DOHH2 (cell line): ENCODE measurements around the gene ASPSCR1.

Experiments used
- H3F3A ChIP-seq: fragments of 200-600 bp; sonication (generic), shearing (Covaris generic); 2 replicates; pipeline ENCODE4 v1.6.0; 2016; ENCODE audit warnings: antibody characterized with exemption, mild to moderate bottlenecking; ENCODE audit not compliant: control insufficient read depth, insufficient read depth
- H3K27ac ChIP-seq: fragments of 200-600 bp; sonication (generic); 2 replicates; pipeline ENCODE4 v1.5.1; 2014; ENCODE audit warnings: low read depth, mild to moderate bottlenecking, low read length, moderate library complexity
- H3K27me3 ChIP-seq: fragments of 200-600 bp; sonication (generic); 2 replicates; pipeline ENCODE4 v1.6.1; 2014; ENCODE audit warnings: mild to moderate bottlenecking, low read length, mixed read lengths; ENCODE audit not compliant: control insufficient read depth
- H3K36me3 ChIP-seq: fragments of 200-600 bp; sonication (generic); 2 replicates; pipeline ENCODE4 v1.6.1; 2014; ENCODE audit warnings: mild to moderate bottlenecking, low read length, moderate library complexity, mixed read lengths; ENCODE audit not compliant: control insufficient read depth
- H3K4me1 ChIP-seq: fragments of 200-600 bp; sonication (generic); 2 replicates; pipeline ENCODE4 v1.6.1; 2014; ENCODE audit warnings: mild to moderate bottlenecking, low read length, mixed read lengths; ENCODE audit not compliant: control insufficient read depth
- H3K4me2 ChIP-seq: fragments of 200-600 bp; sonication (generic); 2 replicates; pipeline ENCODE4 v1.6.0; 2014; ENCODE audit warnings: mild to moderate bottlenecking, low read length, moderate library complexity
- H3K4me3 ChIP-seq: fragments of 200-600 bp; sonication (generic); 2 replicates; pipeline ENCODE4 v1.5.1; 2014; ENCODE audit warnings: mild to moderate bottlenecking, low read length, mixed read lengths
- H3K79me2 ChIP-seq: fragments of 200-600 bp; sonication (generic); 2 replicates; pipeline ENCODE4 v1.6.1; 2014; ENCODE audit warnings: mild to moderate bottlenecking, low read length, mixed read lengths; ENCODE audit not compliant: control insufficient read depth
- H3K9me2 ChIP-seq: fragments of 200-600 bp; sonication (generic); replicated peaks from 2 replicates; pipeline ENCODE4 v1.6.1; 2014; ENCODE audit warnings: mild to moderate bottlenecking, low read length, mixed read lengths; ENCODE audit not compliant: control insufficient read depth
- H3K9me3 ChIP-seq: fragments of 200-600 bp; sonication (generic); 2 replicates; pipeline ENCODE4 v1.6.1; 2014; ENCODE audit warnings: antibody characterized with exemption, low read length, mixed read lengths; ENCODE audit not compliant: control insufficient read depth, insufficient read depth
- H4K20me1 ChIP-seq: fragments of 200-600 bp; sonication (generic); 2 replicates; pipeline ENCODE4 v1.6.0; 2014; ENCODE audit warnings: low read depth, mild to moderate bottlenecking, antibody characterized with exemption, low read length, moderate library complexity; ENCODE audit not compliant: control insufficient read depth, insufficient read depth
- EZH2phosphoT487 ChIP-seq: fragments of 200-600 bp; sonication (generic); IDR thresholded peaks from 2 replicates; pipeline ENCODE4 v1.6.1; 2017; ENCODE audit warnings: borderline replicate concordance, mild to moderate bottlenecking, antibody characterized with exemption, low read length, moderate library complexity, mixed read lengths
- TF ChIP-seq, protein P1 (sequence below): fragments of 200-600 bp; sonication (generic); IDR thresholded peaks from one replicate; pipeline ENCODE4 v1.5.1; 2014; ENCODE audit warnings: antibody characterized with exemption, mild to moderate bottlenecking, low read depth, low read length; ENCODE audit not compliant: poor library complexity, severe bottlenecking

ASPSCR1 gene

DNA sequence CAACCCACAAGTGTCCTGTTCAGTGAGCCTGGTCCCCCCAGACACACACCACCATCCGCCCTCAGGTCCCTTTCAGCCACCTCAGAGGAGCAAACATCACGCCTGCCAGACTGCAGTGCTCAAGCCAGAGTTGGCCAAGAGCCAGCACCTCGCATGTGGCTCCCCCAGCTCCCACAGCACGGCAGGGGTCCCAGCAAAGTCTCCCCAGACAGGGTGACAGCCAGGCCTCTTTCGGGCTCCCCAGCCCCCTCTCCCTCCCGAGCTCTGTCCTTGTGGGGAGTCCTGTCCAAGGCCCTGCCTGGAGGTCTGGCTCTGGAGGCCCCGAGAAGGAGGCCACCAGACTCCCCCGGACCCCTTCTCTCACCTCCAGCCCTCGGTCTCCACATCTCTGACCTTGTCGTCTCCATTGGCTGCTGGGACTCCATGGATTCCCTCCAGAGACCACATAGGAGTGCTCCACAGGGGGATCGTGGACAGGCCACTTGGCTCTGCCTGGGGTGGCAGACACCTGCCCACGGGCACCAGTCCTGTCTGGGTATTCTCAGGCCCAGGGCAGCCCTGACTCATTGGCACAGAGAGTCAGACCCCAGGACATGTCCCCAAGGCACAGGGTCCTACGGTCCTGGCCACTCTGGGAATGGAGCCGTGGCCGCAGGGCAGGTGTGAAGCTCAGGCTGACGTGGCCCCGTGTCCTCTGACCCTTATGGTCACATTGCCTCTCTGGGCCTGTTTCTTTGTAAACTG, 28.6 kb upstream of the ASPSCR1 start:
- H3K27me3 ChIP-seq: no peaks in the 10 kb centered on the region
- no peaks in the 10 kb centered on the region for H3K79me2 ChIP-seq
- no peak for TF ChIP-seq EZH2phosphoT487
- TF ChIP-seq, protein P1, sequence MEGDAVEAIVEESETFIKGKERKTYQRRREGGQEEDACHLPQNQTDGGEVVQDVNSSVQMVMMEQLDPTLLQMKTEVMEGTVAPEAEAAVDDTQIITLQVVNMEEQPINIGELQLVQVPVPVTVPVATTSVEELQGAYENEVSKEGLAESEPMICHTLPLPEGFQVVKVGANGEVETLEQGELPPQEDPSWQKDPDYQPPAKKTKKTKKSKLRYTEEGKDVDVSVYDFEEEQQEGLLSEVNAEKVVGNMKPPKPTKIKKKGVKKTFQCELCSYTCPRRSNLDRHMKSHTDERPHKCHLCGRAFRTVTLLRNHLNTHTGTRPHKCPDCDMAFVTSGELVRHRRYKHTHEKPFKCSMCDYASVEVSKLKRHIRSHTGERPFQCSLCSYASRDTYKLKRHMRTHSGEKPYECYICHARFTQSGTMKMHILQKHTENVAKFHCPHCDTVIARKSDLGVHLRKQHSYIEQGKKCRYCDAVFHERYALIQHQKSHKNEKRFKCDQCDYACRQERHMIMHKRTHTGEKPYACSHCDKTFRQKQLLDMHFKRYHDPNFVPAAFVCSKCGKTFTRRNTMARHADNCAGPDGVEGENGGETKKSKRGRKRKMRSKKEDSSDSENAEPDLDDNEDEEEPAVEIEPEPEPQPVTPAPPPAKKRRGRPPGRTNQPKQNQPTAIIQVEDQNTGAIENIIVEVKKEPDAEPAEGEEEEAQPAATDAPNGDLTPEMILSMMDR: no peak
- no peaks in the 10 kb centered on the region for H4K20me1 ChIP-seq
- H3K4me3 ChIP-seq: no peak overlapping the region
- no peaks in the 10 kb centered on the region for H3K36me3 ChIP-seq
- no peaks in the 10 kb centered on the region for H3K9me3 ChIP-seq
- H3F3A ChIP-seq: no peaks in the 10 kb centered on the region
- peaks cover 3% of the 10 kb centered on the region; the same call in 1 of the 2 replicates for H3K4me1 ChIP-seq
- H3K9me2 ChIP-seq: no peaks in the 10 kb centered on the region
- no peak overlapping the region for H3K4me2 ChIP-seq
- H3K27ac ChIP-seq: no peak overlapping the region

- Histone ChIP-seq H3K9me2 (no peaks in the 10 kb centered on the region), H3K4me3 (no peak overlapping the region), H3K27me3 (no peaks in the 10 kb centered on the region), H3K36me3 (no peaks in the 10 kb centered on the region), H4K20me1 (no peaks in the 10 kb centered on the region), H3K9me3 (no peaks in the 10 kb centered on the region), H3K4me1 (peaks cover 3% of the 10 kb centered on the region; the same call in 1 of the 2 replicates), H3K27ac (no peak overlapping the region), H3K79me2 (no peaks in the 10 kb centered on the region), H3F3A (no peaks in the 10 kb centered on the region), H3K4me2 (no peak overlapping the region)
- TF ChIP-seq, protein P1: no peak
- TF ChIP-seq EZH2phosphoT487: no peak
Observed at GRCh38 chr17:81950501-81950900, 26.9 kb upstream of the ASPSCR1 start.

DNA sequence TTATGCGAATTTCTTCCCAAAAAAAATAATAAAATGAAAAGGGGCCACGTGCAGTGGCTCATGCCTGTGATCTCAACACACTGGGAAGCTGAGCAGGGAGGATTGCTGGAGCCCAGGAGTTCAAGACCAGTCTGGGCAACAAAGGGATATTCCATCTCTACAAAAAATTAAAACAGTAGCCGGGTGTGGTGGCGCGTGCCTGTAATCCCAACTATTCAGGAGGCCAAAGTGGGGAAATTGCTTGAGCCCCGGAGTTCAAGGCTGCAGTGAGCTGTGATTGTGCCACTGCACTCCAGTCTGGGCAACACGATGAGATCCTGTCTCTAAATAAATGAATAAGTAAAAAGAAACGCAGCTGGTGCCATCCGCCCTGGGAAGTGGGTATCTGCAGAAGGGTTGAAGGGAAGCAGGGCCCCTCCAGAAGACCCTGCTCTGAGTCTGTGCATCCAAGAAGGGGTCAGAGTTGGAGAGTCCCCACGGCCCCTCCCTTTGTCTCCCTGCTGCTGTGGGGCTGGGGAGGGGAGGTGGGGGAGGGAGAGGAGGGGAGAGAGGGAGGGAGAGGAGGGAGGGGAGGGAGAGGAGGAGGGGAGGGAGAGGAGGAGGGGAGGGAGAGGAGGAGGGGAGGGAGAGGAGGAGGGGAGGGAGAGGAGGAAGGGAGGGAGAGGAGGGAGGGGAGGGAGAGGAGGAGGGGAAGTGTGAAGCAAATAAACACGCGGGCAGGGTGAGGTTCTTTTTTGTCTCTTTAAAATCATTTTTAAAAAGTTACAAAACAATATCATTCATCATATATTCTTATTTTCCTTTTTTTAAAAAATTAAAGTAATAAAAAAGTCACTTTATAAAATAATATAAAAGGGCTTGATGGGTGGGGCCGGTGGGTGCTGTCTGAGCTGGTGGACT, 25.4 kb upstream of the ASPSCR1 start:
- H3K4me2 ChIP-seq: no peak overlapping the region
- H3K27me3 ChIP-seq: no peaks in the 10 kb centered on the region
- no peaks in the 10 kb centered on the region for H3K36me3 ChIP-seq
- H3K9me2 ChIP-seq: no peaks in the 10 kb centered on the region
- H3K27ac ChIP-seq: no peak overlapping the region
- H3K4me1 ChIP-seq: peaks cover 3% of the 10 kb centered on the region; the same call in 1 of the 2 replicates
- H3K9me3 ChIP-seq: no peaks in the 10 kb centered on the region
- TF ChIP-seq, protein P1: no peak
- TF ChIP-seq EZH2phosphoT487: no peak
- no peak overlapping the region for H3K4me3 ChIP-seq
- no peaks in the 10 kb centered on the region for H3K79me2 ChIP-seq
- no peaks in the 10 kb centered on the region for H4K20me1 ChIP-seq
- H3F3A ChIP-seq: no peaks in the 10 kb centered on the region
